K562 (cell line): ENCODE results near the gene HCAR1. TPM values are rescaled to one million over a fixed set of nuclear protein-coding genes. Genes with fewer than 3 reads are reported as not detected.
A peak's percentile ranks its signal among the peaks of the same experiment; 100 is the strongest.

Experiments
- ETV1 ChIP-seq: fragments of 450-650 bp; conservative IDR thresholded peaks from 2 replicates; pipeline ENCODE4 v1.6.1; 2016; ENCODE audit warnings: missing genetic modification characterization, control low read depth, low read depth, missing compliant biosample characterization
- FOXM1 ChIP-seq, 2 experiments: fragments of 450-650 bp in 1 of 2; sonication (generic) in 1 of 2; formaldehyde crosslinking in 1 of 2; IDR thresholded peaks; 2 replicates each; pipeline versions ENCODE4 v1.6.1 to v1.9.0; 2017 to 2022; ENCODE audit warnings: low read depth in 2 of 2, mild to moderate bottlenecking in 2 of 2, missing genetic modification reagents in 1 of 2, moderate library complexity in 1 of 2
- HDAC6 ChIP-seq: IDR thresholded peaks from 2 replicates; pipeline ENCODE4 v1.6.1; 2012; ENCODE audit warnings: low read depth, mild to moderate bottlenecking, control low read depth, inconsistent platforms, low read length, moderate library complexity
- MCM5 ChIP-seq: fragments of 450-650 bp; IDR thresholded peaks from 2 replicates; pipeline ENCODE4 v1.6.1; 2016; ENCODE audit warnings: low read depth
- RB1 ChIP-seq: fragments of 450-650 bp; IDR thresholded peaks from 2 replicates; pipeline ENCODE4 v1.6.1; 2017; ENCODE audit warnings: low read depth, mild to moderate bottlenecking
- ZNF76 ChIP-seq: fragments of 250-450 bp; sonication (Bioruptor Pico); IDR thresholded peaks from 2 replicates; pipeline ENCODE4 v1.4.0; 2020; ENCODE audit warnings: mild to moderate bottlenecking, moderate library complexity, borderline replicate concordance
- polyA plus RNA-seq, 8 experiments: library from polyadenylated mRNA; depleted of rRNA in 4 of 8; stranded (reverse) in 5 of 8; unstranded in 3 of 8; fragments of >200 nt; fragmentation: Nextera tagmentation in 2 of 8; fragmentation: Illumina TruSeq in 1 of 8; extraction: Ambion mirVana in 2 of 8; extraction: Trizol in 1 of 8; gene quantifications; 2 replicates each; pipeline versions ENCODE4 v1.2.1 to v1.2.3, GENCODE V29; 2011 to 2014; ENCODE audit warnings: inconsistent platforms in 1 of 8, missing spikeins in 1 of 8
- total RNA-seq, 7 experiments: library from RNA; depleted of rRNA in 6 of 7; stranded (reverse); fragments of >200 nt in 6 of 7; fragmentation: Illumina TruSeq in 2 of 7; extraction: Trizol in 2 of 7; gene quantifications; 2 replicates each; pipeline versions ENCODE4 v1.2.1 to v1.2.3, GENCODE V29; 2011 to 2021; ENCODE audit warnings: low replicate concordance in 1 of 7
- TF ChIP-seq, protein P1 (sequence below): fragments of 200-600 bp; sonication (generic); IDR thresholded peaks from one replicate; pipeline ENCODE4 v1.6.1; 2012; ENCODE audit warnings: mild to moderate bottlenecking, low read depth, low read length, inconsistent platforms
- TF ChIP-seq, protein P2 (sequence below): fragments of 450-650 bp; formaldehyde crosslinking; IDR thresholded peaks from 2 replicates; pipeline ENCODE4 v1.4.0; 2022; ENCODE audit warnings: mild to moderate bottlenecking, moderate library complexity
- TF ChIP-seq, protein P3 (sequence below): fragments of 250-450 bp; sonication (Bioruptor Pico); IDR thresholded peaks from 2 replicates; pipeline ENCODE4 v1.5.0; 2020; ENCODE audit warnings: mild to moderate bottlenecking, borderline replicate concordance

HCAR1 gene
- total and polyA plus RNA-seq, 9 of the 15 experiments (the other 6 are each of a cell fraction or from before 2014, with no cell fraction given): not detected

DNA sequence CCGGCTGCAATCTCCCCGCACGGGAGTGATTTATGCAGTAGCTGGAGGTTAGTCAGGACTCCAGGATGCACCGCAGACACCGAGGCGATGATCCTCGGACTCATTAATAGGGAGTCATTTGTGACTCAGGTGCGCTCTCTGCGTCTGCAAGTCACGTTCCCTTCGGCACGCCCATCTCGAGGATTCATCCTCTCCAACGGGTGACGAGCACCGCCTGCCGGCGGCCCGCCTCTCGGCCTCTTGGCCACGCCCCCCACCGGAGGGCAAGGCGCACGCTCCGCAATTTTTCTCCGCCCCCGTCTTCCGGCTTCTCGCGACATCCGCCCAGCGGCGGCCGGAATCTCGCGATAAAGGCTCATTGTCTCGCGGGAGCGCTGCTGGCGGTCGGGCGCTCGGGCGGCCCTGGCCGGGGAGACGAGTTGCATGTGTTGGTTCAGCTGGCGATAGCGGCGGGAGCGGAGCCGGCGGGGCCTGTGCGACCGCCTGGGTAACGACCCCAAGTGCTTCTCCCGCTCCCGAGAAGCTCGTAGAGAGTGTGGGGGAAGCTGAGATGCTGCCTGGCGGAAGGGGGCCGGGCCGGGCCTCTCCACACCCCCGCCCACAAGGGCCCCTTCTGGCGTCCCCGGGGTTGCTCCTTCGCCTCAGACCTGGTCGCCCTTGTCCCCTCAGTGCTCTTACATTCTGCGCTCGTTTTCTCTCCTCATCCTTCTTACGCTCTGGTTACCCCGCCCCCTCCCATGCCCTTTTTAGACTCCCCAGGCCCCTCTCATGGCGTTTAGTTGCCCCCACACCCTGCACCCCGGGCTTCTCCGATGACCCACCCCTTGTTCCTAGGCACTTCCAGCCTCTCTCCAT lies 22.0 kb upstream of the HCAR1 start, which contains the start of gene DENR (continued):
- TF ChIP-seq, protein P1, sequence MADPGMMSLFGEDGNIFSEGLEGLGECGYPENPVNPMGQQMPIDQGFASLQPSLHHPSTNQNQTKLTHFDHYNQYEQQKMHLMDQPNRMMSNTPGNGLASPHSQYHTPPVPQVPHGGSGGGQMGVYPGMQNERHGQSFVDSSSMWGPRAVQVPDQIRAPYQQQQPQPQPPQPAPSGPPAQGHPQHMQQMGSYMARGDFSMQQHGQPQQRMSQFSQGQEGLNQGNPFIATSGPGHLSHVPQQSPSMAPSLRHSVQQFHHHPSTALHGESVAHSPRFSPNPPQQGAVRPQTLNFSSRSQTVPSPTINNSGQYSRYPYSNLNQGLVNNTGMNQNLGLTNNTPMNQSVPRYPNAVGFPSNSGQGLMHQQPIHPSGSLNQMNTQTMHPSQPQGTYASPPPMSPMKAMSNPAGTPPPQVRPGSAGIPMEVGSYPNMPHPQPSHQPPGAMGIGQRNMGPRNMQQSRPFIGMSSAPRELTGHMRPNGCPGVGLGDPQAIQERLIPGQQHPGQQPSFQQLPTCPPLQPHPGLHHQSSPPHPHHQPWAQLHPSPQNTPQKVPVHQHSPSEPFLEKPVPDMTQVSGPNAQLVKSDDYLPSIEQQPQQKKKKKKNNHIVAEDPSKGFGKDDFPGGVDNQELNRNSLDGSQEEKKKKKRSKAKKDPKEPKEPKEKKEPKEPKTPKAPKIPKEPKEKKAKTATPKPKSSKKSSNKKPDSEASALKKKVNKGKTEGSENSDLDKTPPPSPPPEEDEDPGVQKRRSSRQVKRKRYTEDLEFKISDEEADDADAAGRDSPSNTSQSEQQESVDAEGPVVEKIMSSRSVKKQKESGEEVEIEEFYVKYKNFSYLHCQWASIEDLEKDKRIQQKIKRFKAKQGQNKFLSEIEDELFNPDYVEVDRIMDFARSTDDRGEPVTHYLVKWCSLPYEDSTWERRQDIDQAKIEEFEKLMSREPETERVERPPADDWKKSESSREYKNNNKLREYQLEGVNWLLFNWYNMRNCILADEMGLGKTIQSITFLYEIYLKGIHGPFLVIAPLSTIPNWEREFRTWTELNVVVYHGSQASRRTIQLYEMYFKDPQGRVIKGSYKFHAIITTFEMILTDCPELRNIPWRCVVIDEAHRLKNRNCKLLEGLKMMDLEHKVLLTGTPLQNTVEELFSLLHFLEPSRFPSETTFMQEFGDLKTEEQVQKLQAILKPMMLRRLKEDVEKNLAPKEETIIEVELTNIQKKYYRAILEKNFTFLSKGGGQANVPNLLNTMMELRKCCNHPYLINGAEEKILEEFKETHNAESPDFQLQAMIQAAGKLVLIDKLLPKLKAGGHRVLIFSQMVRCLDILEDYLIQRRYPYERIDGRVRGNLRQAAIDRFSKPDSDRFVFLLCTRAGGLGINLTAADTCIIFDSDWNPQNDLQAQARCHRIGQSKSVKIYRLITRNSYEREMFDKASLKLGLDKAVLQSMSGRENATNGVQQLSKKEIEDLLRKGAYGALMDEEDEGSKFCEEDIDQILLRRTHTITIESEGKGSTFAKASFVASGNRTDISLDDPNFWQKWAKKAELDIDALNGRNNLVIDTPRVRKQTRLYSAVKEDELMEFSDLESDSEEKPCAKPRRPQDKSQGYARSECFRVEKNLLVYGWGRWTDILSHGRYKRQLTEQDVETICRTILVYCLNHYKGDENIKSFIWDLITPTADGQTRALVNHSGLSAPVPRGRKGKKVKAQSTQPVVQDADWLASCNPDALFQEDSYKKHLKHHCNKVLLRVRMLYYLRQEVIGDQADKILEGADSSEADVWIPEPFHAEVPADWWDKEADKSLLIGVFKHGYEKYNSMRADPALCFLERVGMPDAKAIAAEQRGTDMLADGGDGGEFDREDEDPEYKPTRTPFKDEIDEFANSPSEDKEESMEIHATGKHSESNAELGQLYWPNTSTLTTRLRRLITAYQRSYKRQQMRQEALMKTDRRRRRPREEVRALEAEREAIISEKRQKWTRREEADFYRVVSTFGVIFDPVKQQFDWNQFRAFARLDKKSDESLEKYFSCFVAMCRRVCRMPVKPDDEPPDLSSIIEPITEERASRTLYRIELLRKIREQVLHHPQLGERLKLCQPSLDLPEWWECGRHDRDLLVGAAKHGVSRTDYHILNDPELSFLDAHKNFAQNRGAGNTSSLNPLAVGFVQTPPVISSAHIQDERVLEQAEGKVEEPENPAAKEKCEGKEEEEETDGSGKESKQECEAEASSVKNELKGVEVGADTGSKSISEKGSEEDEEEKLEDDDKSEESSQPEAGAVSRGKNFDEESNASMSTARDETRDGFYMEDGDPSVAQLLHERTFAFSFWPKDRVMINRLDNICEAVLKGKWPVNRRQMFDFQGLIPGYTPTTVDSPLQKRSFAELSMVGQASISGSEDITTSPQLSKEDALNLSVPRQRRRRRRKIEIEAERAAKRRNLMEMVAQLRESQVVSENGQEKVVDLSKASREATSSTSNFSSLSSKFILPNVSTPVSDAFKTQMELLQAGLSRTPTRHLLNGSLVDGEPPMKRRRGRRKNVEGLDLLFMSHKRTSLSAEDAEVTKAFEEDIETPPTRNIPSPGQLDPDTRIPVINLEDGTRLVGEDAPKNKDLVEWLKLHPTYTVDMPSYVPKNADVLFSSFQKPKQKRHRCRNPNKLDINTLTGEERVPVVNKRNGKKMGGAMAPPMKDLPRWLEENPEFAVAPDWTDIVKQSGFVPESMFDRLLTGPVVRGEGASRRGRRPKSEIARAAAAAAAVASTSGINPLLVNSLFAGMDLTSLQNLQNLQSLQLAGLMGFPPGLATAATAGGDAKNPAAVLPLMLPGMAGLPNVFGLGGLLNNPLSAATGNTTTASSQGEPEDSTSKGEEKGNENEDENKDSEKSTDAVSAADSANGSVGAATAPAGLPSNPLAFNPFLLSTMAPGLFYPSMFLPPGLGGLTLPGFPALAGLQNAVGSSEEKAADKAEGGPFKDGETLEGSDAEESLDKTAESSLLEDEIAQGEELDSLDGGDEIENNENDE: no peak
- TF ChIP-seq ZNF76 (CRISPR knock-in tag): no peak
- TF ChIP-seq MCM5: no peak
- no peak for TF ChIP-seq HDAC6
- TF ChIP-seq FOXM1 (IDR thresholded peaks at IDR 0.05; ENCODE audit: low read depth): no peak
- TF ChIP-seq FOXM1 (CRISPR knock-in tag; IDR thresholded peaks at IDR 0.05; ENCODE audit: low read depth): no peak
- TF ChIP-seq ETV1 (tag): peak; percentile 73; the same call in 1 of the 2 replicates
- TF ChIP-seq, protein P2, sequence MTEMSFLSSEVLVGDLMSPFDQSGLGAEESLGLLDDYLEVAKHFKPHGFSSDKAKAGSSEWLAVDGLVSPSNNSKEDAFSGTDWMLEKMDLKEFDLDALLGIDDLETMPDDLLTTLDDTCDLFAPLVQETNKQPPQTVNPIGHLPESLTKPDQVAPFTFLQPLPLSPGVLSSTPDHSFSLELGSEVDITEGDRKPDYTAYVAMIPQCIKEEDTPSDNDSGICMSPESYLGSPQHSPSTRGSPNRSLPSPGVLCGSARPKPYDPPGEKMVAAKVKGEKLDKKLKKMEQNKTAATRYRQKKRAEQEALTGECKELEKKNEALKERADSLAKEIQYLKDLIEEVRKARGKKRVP (CRISPR knock-in tag): no peak
- TF ChIP-seq RB1: peak; percentile 83
- TF ChIP-seq, protein P3, sequence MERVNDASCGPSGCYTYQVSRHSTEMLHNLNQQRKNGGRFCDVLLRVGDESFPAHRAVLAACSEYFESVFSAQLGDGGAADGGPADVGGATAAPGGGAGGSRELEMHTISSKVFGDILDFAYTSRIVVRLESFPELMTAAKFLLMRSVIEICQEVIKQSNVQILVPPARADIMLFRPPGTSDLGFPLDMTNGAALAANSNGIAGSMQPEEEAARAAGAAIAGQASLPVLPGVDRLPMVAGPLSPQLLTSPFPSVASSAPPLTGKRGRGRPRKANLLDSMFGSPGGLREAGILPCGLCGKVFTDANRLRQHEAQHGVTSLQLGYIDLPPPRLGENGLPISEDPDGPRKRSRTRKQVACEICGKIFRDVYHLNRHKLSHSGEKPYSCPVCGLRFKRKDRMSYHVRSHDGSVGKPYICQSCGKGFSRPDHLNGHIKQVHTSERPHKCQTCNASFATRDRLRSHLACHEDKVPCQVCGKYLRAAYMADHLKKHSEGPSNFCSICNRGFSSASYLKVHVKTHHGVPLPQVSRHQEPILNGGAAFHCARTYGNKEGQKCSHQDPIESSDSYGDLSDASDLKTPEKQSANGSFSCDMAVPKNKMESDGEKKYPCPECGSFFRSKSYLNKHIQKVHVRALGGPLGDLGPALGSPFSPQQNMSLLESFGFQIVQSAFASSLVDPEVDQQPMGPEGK (CRISPR knock-in tag): no peak
